MG63 (cell line): Measurements from ENCODE around the gene AP1B1. TPM values are rescaled to one million over a fixed set of nuclear protein-coding genes. Genes with fewer than 3 reads are reported as not detected.
A peak's percentile ranks its signal among the peaks of the same experiment; 100 is the strongest.
"Not testable (repeated sequence)": the region's sequence is repeated elsewhere in the genome, so short reads cannot be mapped to it uniquely, and the experiment has no call there.

Experiments used
- DNase-seq: peaks from one replicate; pipeline ENCODE4 v3.0.0-alpha.2; 2020
- H3K27me3 ChIP-seq: fragments of 250-450 bp; sonication (Bioruptor Pico); 2 replicates; pipeline ENCODE4 v1.5.1; 2020; ENCODE audit warnings: mild to moderate bottlenecking, moderate library complexity
- H3K36me3 ChIP-seq: fragments of 250-450 bp; sonication (Bioruptor Pico); 2 replicates; pipeline ENCODE4 v1.5.1; 2020; ENCODE audit warnings: mild to moderate bottlenecking, moderate library complexity
- H3K4me3 ChIP-seq: fragments of 250-450 bp; sonication (Bioruptor Pico); 2 replicates; pipeline ENCODE4 v1.5.1; 2020; ENCODE audit warnings: mild to moderate bottlenecking, moderate library complexity
- H3K9me3 ChIP-seq: fragments of 250-450 bp; sonication (Bioruptor Pico); 2 replicates; pipeline ENCODE4 v1.5.1; 2020; ENCODE audit warnings: mild to moderate bottlenecking, moderate library complexity
- total RNA-seq: library from RNA; depleted of rRNA; stranded (reverse); fragments of >200 nt; shearing (Covaris generic); gene quantifications from 2 replicates; pipeline ENCODE4 v1.2.3, GENCODE V29; 2014; ENCODE audit warnings: low replicate concordance

AP1B1 gene
- total RNA-seq, 1 experiment from 2014 or later = 75.2 TPM

DNA sequence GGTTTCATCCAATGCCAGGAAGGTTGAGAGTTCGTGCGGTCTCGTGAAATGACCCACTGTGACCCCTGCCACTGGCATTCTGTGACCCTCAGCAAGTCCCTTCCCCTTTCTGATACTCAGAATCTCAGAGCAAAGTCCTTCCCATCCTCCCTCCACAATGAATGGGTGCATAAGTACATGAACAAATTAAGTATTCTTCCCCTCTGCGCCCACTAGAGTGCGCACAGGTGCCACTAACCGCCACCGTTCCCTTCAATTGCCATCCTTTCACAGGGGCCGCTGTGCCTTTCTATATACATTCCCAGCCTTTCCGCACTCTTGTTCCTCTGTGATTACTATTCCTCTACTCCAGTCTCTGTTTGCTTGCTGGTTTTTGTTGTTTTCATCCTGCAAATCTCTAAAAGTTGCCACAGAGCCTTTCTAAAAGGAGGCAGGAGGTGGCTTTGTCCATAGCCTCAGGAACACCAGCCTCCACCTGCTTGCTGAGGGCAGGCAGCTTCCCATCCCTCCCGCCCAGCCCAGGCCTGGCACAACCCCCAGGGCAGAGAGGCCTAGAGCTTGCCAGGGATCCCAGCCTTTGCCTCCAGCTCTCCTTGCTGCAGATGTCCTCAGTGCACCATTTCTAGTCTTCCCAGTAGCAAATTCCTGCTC is 6.7 kb upstream of the AP1B1 start:
- no peak overlapping the region for H3K4me3 ChIP-seq
- H3K9me3 ChIP-seq = no peaks in the 10 kb centered on the region
- H3K36me3 ChIP-seq = no peaks in the 10 kb centered on the region
- H3K27me3 ChIP-seq = no peaks in the 10 kb centered on the region
- peak; percentile 44 for DNase-seq

DNA sequence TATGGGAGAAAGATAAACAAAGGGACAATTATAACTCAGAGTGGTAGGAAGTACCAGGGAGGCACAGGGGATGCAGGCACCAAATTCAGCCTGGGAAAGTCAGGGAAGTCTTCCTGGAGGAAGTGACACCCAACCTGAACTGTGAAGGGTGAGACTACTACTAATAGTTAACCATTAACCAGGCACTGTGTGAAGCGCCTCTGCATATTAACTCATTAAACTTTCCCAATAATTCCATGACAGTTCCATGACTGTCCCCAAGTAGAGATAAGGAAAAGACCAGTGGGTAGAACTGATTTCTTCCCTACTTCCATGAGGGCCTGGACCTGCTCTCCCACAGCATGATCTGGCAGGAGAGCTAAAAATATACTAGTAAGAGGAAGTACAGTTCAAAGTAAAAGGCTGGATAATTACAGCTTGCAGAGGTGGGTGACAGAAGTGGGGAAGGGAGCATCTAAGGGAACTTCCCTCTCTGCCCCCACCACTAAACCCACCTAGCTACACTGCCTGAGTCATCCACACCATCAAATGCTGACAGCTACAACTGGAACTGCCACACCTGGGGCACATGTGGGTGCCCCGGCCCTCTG is 4.7 kb upstream of the AP1B1 start:
- Histone ChIP-seq H3K36me3 (no peaks in the 10 kb centered on the region), H3K4me3 (no peak overlapping the region), H3K27me3 (no peaks in the 10 kb centered on the region), H3K9me3 (no peaks in the 10 kb centered on the region)
- DNase-seq = no peak

DNA sequence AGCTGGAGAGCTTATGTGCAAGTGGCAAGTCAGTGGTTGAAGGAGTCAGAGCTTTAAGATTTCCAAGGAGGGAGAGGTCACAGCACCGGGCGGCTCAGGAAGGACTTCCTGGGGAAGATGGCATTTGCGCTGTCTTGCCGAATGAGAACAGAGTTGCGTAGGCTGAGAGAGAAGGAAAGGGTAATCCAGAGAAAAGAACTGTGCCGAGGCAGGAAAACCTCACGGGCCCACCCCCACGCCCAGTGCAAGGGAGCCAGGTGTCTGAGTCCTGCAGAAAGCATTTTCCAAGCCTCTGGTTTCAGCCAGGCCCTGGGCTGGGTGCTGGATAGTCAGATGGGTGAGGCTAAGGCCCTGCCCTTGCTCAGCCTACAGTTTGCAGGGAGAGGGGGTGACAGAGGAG is 3.2 kb upstream of the AP1B1 start:
- no peaks in the 10 kb centered on the region for H3K27me3 ChIP-seq
- no peaks in the 10 kb centered on the region for H3K9me3 ChIP-seq
- H3K36me3 ChIP-seq = peaks cover 5% of the 10 kb centered on the region; the same call in 1 of the 2 replicates
- no peak overlapping the region for H3K4me3 ChIP-seq
- no peak for DNase-seq

DNA sequence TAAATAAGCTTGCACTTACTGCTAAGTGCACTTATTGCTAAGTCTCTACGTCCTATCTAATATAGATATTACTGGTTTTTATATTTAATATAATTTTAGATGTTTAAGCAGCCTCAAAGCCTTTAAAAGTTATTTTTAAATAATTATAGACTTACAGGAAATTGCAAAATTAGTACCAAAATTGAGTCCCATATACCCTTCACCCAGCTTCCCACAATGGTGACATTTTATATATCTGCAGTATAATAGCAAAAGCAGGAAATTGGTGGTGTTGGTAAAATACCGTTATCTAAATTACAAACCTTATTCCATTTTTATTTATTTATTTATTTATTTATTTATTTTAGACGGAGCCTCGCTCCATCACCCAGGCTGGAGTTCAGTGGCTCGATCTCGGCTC is 1.9 kb upstream of the AP1B1 start:
- no peaks in the 10 kb centered on the region for H3K27me3 ChIP-seq
- H3K9me3 ChIP-seq = no peaks in the 10 kb centered on the region
- no peak for DNase-seq
- H3K36me3 ChIP-seq = peaks cover 5% of the 10 kb centered on the region
- H3K4me3 ChIP-seq = no peak overlapping the region

DNA sequence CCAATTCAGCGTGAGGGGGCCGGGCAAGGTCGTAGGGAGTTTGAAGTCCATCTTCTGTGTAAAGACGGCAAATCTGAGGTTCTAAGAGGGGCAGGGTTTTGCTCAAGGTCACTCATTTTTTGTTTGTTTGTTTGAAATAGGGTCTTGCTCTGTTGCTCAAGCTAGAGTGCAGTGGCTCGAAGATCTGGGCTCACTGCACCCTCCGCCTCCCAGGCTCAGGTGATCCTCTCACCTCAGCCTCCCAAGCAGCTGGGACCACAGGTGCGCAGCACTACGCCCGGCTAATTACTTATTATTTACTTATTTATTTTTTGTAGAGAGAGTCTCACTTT is 355 bp upstream of the AP1B1 start:
- DNase-seq = no peak
- Histone ChIP-seq H3K9me3 (no peaks in the 10 kb centered on the region), H3K27me3 (no peaks in the 10 kb centered on the region), H3K36me3 (peaks cover 13% of the 10 kb centered on the region), H3K4me3 (peak overlapping the region; percentile 87)

DNA sequence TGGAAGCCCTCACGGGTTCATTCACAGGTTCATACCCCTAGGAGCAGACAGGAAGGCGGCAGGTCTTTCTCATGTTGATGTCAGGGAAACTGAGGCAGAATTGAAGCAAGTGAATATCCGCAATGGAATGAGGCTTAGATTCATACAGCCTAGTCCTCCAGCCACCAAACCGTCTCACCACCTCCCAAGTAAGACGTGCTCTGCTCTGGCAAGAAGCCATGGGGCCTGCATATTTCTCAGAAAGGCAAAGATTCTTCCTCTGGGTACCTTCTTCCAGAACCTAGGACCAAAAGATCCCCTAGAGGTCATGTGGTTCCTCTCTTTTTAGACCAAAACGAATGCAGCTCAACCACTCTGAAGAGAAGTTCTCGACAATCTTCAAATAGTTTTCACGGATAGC is 1.7 kb downstream of the AP1B1 start:
- DNase-seq = no peak
- Histone ChIP-seq H3K4me3 (no peak overlapping the region), H3K36me3 (peaks cover 14% of the 10 kb centered on the region), H3K27me3 (no peaks in the 10 kb centered on the region), H3K9me3 (no peaks in the 10 kb centered on the region)

DNA sequence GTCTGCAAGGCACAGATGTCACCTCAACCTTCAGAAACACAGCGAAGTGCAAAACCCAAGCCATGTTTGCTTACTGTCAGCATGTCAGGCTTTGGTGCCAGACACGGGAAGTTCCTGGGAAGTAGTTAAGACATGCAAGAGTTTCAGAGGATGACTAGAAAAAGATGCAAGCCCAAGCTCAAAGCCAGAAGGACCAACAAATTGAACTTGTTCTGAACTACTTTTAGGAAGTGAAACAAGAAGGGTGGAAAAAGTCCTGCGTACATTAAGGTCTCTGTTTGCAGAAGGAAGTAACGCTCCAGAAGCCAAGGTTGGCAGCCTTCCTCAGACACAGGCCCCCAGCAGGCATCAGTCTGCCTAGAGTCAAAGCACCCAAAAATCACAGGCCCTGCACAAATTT is 2.6 kb downstream of the AP1B1 start:
- H3K27me3 ChIP-seq = no peaks in the 10 kb centered on the region
- no peaks in the 10 kb centered on the region for H3K9me3 ChIP-seq
- peaks cover 14% of the 10 kb centered on the region for H3K36me3 ChIP-seq
- no peak overlapping the region for H3K4me3 ChIP-seq
- no peak for DNase-seq

DNA sequence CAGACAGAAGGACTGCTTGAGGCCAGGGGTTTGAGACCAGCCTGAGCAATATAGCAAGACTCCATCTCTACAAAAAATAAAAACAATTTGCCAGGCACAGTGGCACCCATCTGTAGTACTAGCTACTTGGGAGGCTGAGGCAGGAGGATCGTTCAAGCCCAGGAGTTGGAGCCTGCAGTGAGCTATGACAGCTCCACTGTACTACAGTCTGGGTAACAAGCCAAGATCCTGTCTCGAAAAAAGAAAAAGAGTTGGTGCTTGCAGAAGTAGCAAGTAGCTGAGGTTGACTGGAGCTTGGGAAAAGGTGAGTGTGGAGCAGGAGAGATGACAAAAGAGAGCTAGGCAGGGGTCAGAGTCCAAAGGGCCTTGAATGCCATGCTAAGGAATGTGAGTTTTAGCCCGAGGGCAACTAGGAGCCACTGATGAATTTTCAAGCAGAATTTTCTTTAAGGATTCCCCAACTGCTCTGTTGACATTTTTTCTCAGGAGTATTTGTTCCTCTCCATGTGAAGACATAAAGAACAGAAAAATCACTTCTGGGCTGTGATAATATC is 3.1 kb downstream of the AP1B1 start:
- Histone ChIP-seq H3K4me3 (no peak overlapping the region), H3K36me3 (peaks cover 14% of the 10 kb centered on the region), H3K27me3 (no peaks in the 10 kb centered on the region), H3K9me3 (no peaks in the 10 kb centered on the region)
- DNase-seq = no peak

DNA sequence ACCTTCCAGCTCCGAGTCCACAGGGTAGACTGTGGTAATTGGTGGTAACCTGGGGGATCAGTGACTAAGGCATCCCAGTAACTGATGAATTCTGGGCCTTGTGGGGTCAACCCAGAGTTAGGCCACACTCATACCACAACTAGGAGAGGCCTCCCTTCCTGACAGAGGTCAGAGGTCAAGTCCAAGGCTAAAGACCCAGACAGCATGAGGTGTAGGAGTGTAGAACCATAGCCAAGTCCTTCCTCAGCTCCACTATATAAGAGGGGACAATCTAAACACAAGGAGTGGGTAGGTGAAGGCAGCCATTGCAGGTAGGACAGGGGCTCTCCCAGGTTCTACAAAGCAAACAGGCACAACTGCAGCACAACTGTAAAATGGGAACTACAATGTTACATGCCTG is 4.6 kb downstream of the AP1B1 start:
- Histone ChIP-seq H3K36me3 (peaks cover 18% of the 10 kb centered on the region), H3K27me3 (no peaks in the 10 kb centered on the region), H3K9me3 (no peaks in the 10 kb centered on the region), H3K4me3 (no peak overlapping the region)
- no peak for DNase-seq

DNA sequence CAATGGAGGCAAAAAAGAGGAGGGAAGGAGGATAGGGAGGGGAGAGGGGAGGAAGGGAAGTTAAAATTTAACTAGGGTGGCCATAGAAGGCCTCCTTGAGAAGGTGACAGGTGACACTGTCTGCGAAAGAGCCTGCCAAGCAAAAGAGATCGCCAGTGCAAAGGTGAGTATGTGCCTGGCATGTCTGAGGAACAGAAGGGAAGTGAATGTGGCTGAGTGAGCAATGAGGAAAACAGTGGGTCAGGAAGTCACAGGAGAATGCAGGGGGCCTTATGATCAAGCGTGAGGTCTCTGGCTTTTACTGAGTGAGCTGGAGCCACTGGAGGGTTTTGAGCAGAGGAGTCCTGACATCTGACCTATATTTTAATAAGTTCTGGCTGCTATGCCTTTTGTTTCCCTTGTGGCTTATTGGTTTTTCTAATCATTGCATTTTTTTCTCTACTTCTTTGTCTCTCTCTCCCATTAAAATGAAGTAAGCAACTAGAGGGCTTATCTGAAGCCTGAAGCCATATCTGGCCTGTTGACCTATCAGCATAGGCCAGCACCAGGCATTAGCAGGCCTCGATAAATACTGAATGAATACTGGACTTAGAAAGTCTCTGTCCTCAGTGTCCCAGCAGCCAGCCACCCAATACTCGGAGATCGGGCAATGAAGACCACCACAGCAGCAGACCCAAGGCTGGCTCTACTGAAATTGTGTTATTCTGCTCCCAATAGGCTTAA is 5.6 kb downstream of the AP1B1 start:
- no peaks in the 10 kb centered on the region for H3K27me3 ChIP-seq
- no peak overlapping the region for H3K4me3 ChIP-seq
- H3K9me3 ChIP-seq = no peaks in the 10 kb centered on the region
- no peak for DNase-seq
- H3K36me3 ChIP-seq = peaks cover 18% of the 10 kb centered on the region

DNA sequence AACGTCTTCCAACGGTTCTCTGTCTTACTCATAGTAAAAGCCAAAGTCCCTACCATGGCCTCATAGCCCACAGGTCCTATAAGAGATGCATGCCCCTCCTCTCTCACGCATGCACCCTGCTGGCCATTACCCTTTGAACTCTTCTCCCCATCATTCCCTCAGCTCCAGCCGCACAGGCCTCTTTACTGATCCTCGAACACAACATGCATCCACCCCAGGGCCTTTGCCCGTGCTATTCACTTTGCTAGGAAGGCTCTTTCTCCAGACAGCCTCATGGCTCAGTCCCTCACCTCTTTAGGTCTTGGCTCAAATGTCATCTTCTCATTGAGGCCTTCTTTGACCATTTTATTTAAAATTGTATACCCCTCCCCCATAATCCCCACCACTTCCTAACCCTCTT is 7.5 kb downstream of the AP1B1 start:
- DNase-seq = no peak
- H3K27me3 ChIP-seq = no peaks in the 10 kb centered on the region
- H3K9me3 ChIP-seq = no peaks in the 10 kb centered on the region
- H3K4me3 ChIP-seq = no peak overlapping the region
- H3K36me3 ChIP-seq = peaks cover 26% of the 10 kb centered on the region

DNA sequence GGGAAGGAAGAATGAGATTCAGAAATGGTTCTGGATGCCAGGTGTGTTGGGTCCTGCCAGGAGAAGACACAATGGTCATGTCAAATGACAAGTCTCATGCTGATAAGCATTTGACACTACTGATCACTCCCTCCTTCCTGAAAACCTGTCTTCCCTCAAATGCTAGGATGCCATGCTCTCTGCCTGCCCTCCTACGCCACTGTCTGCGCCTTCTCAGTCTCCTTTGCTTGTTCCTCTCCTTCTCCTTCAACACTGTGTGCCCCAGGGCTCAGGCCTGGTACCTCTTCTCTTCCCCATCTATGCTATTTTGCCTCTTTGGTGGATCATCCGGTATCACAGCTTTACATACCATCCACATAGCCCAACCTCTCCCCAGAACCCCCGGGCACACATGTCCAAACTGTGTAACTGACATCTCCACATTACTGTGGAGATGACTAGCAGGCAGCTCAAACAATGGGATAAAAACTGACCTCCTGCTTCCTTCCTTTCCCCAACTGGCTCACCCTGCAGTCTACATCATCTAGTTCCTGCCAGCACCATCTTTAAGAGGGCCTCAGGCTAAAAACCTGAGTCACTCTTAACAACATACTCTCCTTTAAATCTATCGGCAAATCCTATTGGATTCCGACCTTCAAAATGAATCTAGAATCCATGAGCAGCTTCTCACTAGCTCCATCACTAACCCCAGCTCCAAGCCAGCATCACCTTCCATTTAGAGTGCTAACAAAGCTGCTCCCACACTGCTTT is 8.2 kb downstream of the AP1B1 start:
- H3K36me3 ChIP-seq = peaks cover 27% of the 10 kb centered on the region
- DNase-seq = peak; percentile 28
- H3K9me3 ChIP-seq = no peaks in the 10 kb centered on the region
- H3K27me3 ChIP-seq = no peaks in the 10 kb centered on the region
- no peak overlapping the region for H3K4me3 ChIP-seq

DNA sequence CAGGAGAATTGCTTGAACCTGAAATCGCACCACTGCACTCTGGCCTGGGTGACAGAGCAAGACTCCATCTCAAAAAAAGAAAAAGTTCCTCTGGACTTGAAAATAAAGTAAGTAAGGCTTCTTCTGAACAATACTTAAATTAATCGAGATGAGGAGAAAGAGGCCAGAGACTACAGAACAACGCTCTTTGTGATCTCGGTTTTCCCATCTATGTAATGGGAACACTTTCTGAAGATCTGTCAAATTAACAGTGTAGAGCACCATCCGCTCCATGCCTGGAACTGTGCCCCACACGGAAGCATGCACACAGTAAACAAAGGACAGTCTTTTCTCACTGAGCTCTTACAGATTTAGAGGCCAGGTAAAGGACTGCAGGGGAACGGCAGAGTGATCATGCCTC is 9.1 kb downstream of the AP1B1 start:
- no peak for DNase-seq
- H3K4me3 ChIP-seq = no peak overlapping the region
- no peaks in the 10 kb centered on the region for H3K27me3 ChIP-seq
- peaks cover 25% of the 10 kb centered on the region for H3K36me3 ChIP-seq
- no peaks in the 10 kb centered on the region for H3K9me3 ChIP-seq

DNA sequence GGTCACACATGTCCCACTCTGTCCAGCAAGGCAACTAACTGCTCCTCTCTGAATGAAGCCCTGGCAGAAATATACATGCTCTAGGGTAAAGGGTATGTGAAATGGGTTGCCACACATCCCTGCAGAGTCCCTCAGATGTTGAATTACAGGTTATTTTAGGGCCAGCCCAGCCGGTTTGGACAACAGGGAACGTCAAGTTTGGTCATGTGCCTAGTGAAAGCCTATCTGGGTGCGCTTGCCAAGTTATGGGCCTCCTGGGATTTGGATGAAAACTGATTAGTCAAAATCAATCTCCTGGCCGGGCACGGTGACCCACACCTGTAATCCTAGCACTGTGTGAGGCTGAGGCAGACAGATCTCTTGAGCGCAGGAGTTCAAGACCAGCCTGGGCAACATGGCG is 10.4 kb downstream of the AP1B1 start:
- DNase-seq = no peak
- no peaks in the 10 kb centered on the region for H3K27me3 ChIP-seq
- peaks cover 18% of the 10 kb centered on the region for H3K36me3 ChIP-seq
- H3K9me3 ChIP-seq = no peaks in the 10 kb centered on the region
- no peak overlapping the region for H3K4me3 ChIP-seq

DNA sequence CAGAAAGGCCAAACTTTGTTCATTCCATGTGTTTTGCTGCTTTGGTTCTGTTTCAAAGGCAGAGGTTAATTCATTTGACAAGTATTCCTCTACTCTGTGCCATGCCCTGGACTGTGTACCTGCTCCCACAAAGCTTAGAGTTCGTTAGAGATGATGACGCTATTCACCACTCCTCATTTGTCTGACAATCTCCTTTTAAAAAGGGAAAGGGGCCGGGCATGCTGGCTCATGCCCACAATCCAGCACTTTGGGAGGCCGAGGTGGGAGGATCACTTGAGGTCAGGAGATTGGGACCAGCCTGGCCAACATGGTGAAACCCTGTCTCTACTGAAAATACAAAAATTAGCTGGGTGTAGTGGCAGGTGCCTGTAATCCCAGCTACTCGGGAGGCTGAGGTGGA is 11.7 kb downstream of the AP1B1 start:
- not testable (repeated sequence) for DNase-seq, H3K4me3 ChIP-seq, H3K27me3 ChIP-seq, H3K9me3 ChIP-seq
- peaks cover 18% of the 10 kb centered on the region for H3K36me3 ChIP-seq

DNA sequence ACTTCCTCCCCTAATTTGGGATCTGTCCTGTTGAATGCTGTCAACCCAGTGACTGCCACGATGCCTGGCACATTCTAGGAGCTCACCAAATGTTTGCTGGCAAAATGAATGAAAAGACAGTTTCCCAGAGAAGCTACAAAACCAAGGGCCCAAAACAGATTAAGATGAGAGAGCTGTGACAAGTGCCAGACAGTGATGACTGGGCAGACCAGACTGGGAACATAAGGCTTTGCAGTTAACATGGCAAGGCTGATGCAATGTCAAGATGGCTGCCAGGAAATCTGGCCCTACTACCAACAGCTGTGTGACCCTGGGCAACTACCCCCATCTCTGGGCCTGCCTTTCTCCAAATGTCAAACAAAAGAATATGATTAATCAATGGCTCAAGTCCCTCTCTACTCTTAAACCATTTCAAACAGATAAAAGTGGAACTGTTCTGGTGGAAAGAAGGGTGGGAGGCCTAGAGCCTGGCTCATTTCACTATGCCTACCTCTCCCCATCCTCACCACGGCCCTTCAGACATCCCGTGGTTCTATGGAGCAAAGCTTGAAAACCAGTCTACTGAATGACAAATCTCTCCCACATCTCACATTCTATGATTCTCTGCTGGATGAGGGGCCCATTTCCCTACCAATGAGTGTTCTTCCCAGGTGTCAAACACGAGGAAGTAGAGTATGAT is 12.8 kb downstream of the AP1B1 start:
- H3K4me3 ChIP-seq = no peak overlapping the region
- H3K27me3 ChIP-seq = no peaks in the 10 kb centered on the region
- DNase-seq = peak; percentile 25
- H3K36me3 ChIP-seq = peaks cover 18% of the 10 kb centered on the region
- no peaks in the 10 kb centered on the region for H3K9me3 ChIP-seq

DNA sequence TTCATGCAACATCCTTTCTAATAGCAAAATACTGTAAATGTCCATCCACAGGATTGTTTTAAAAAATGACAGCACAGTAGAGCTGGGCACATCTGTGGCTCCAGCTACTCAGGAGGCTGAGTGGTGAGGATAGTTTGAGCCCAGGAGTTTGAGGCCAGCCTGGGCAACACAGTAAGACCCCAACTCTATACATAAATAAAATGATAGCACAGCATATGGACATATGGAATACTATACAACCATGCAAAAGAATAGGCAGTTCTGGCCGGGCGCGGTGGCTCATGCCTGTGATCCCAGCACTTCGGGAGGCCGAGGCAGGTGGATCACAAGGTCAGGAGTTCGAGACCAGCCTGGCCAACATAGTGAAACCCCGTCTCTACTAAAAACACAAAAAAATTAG is 13.6 kb downstream of the AP1B1 start:
- not testable (repeated sequence) for DNase-seq, H3K4me3 ChIP-seq, H3K9me3 ChIP-seq, H3K27me3 ChIP-seq
- H3K36me3 ChIP-seq = peaks cover 17% of the 10 kb centered on the region
